22Rv1 (cell line): Measurements from ENCODE around the gene PTBP3.

ENCODE experiments used
- ZFX ChIP-seq: fragments of 450-650 bp; IDR thresholded peaks from 2 replicates; pipeline ENCODE4 v1.6.1; 2017; ENCODE audit warnings: antibody characterized with exemption, borderline replicate concordance
- TF ChIP-seq, protein P1 (sequence below): fragments of 450-650 bp; IDR thresholded peaks from 2 replicates; pipeline ENCODE4 v1.5.1; 2017; ENCODE audit warnings: mild to moderate bottlenecking

DNA sequence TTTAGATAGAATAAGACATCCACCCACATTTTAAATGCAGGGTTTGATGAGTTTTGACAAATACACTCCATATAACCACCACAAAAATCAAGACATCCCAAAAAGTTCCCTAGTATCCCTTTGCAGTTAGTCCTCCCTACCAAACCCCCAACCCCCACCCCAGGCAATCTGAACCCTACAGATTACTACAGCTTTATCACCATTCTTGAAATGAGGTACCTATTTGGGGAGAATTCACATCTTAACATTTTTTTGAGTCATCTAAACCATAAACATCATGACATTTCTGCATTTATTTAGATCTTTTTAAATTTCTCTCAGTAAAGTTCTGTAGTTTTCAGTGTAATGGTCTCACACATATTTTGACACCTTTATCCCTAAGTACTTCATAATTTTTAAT, 53.9 kb downstream of the PTBP3 start:
- TF ChIP-seq, protein P1, sequence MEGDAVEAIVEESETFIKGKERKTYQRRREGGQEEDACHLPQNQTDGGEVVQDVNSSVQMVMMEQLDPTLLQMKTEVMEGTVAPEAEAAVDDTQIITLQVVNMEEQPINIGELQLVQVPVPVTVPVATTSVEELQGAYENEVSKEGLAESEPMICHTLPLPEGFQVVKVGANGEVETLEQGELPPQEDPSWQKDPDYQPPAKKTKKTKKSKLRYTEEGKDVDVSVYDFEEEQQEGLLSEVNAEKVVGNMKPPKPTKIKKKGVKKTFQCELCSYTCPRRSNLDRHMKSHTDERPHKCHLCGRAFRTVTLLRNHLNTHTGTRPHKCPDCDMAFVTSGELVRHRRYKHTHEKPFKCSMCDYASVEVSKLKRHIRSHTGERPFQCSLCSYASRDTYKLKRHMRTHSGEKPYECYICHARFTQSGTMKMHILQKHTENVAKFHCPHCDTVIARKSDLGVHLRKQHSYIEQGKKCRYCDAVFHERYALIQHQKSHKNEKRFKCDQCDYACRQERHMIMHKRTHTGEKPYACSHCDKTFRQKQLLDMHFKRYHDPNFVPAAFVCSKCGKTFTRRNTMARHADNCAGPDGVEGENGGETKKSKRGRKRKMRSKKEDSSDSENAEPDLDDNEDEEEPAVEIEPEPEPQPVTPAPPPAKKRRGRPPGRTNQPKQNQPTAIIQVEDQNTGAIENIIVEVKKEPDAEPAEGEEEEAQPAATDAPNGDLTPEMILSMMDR = no peak
- TF ChIP-seq ZFX = no peak
